IMR-90 (cell line): Measurements from ENCODE around the gene ETS1. TPM values are rescaled to one million over a fixed set of nuclear protein-coding genes. Genes with fewer than 3 reads are reported as not detected.

Source experiments
- ATAC-seq: fragments of 200-7000 bp; cut with Tn5 transposase; 2 replicates; pipeline ENCODE4 v1.9.1; 2020; ENCODE audit warnings: low read depth, mild to moderate bottlenecking, moderate library complexity
- BruUV-seq: library from RNA; stranded (reverse); fragments of 400-500 nt; replicated peaks from 2 replicates; lab custom pipeline; 2021; lab: Mats Ljungman, UMichigan
- CTCF ChIA-PET: fragments of 300-600 bp; formaldehyde crosslinking; extraction: SDS; loops from one replicate; lab custom pipeline; 2021; ENCODE audit warnings: antibody characterized with exemption; lab: Yijun Ruan, JAX
- POLR2A ChIA-PET: fragments of 300-600 bp; sonication (Branson Sonifier 250); formaldehyde crosslinking; loops from one replicate; lab custom pipeline; 2022; ENCODE audit warnings: antibody characterized with exemption; ENCODE audit not compliant: unreplicated experiment; lab: Charles Lee
- DNase-seq: peaks from one replicate; pipeline ENCODE4 v3.0.0; 2013
- H2AFZ ChIP-seq: replicated peaks from 2 replicates; pipeline ENCODE3; 2013; ENCODE audit warnings: low read length, mild to moderate bottlenecking; ENCODE audit not compliant: poor library complexity
- H2AK5ac ChIP-seq: 2 replicates; pipeline ENCODE4 v1.6.1; 2013; ENCODE audit warnings: low read depth, low read length, inconsistent platforms
- H2AK9ac ChIP-seq: replicated peaks from 2 replicates; pipeline ENCODE3; 2013; ENCODE audit warnings: mild to moderate bottlenecking, low read depth, low read length, moderate library complexity; ENCODE audit not compliant: poor library complexity
- H2BK120ac ChIP-seq: 2 replicates; pipeline ENCODE4 v1.6.1; 2013; ENCODE audit warnings: low read depth, low read length, inconsistent platforms
- H2BK15ac ChIP-seq: 3 replicates; pipeline ENCODE4 v1.6.1; 2013; ENCODE audit warnings: low read depth, low read length, inconsistent platforms
- H2BK20ac ChIP-seq: 2 replicates; pipeline ENCODE4 v1.6.1; 2013; ENCODE audit warnings: low read depth, mild to moderate bottlenecking, inconsistent platforms, low read length, moderate library complexity
- H2BK5ac ChIP-seq: 2 replicates; pipeline ENCODE4 v1.6.1; 2013; ENCODE audit warnings: mild to moderate bottlenecking, low read depth, low read length, inconsistent platforms; ENCODE audit not compliant: poor library complexity, severe bottlenecking
- H3K14ac ChIP-seq: replicated peaks from 2 replicates; pipeline ENCODE4 v1.6.1; 2013; ENCODE audit warnings: low read depth, low read length, inconsistent platforms
- H3K18ac ChIP-seq: 2 replicates; pipeline ENCODE4 v1.6.1; 2013; ENCODE audit warnings: low read depth, low read length, control low read depth
- H3K23ac ChIP-seq: 2 replicates; pipeline ENCODE4 v1.6.1; 2013; ENCODE audit warnings: low read depth, low read length, inconsistent platforms
- H3K27ac ChIP-seq: 2 replicates; pipeline ENCODE4 v1.5.1; 2013; ENCODE audit warnings: mild to moderate bottlenecking, control low read depth, low read length; ENCODE audit not compliant: insufficient read depth
- H3K27me3 ChIP-seq: 2 replicates; pipeline ENCODE4 v1.6.1; 2013; ENCODE audit warnings: low read length; ENCODE audit not compliant: control insufficient read depth, insufficient read depth
- H3K36me3 ChIP-seq: 2 replicates; pipeline ENCODE4 v1.6.1; 2013; ENCODE audit warnings: low read length, mixed read lengths; ENCODE audit not compliant: control insufficient read depth, insufficient read depth
- H3K4ac ChIP-seq: 2 replicates; pipeline ENCODE4 v1.6.1; 2013; ENCODE audit warnings: low read depth, low read length, inconsistent platforms
- H3K4me1 ChIP-seq: 2 replicates; pipeline ENCODE4 v1.6.1; 2013; ENCODE audit warnings: low read length, mixed read lengths; ENCODE audit not compliant: control insufficient read depth, insufficient read depth
- H3K4me2 ChIP-seq: 2 replicates; pipeline ENCODE4 v1.6.1; 2013; ENCODE audit warnings: low read depth, mild to moderate bottlenecking, control low read depth, low read length, moderate library complexity
- H3K4me3 ChIP-seq: 2 replicates; pipeline ENCODE4 v1.5.1; 2013; ENCODE audit warnings: low read depth, mild to moderate bottlenecking, control low read depth, low read length, moderate library complexity; ENCODE audit not compliant: insufficient read depth
- H3K56ac ChIP-seq: 2 replicates; pipeline ENCODE4 v1.6.1; 2013; ENCODE audit warnings: low read length, inconsistent platforms; ENCODE audit not compliant: insufficient read depth; ENCODE audit errors: extremely low read depth
- H3K79me1 ChIP-seq, 2 experiments: 2 replicates each; pipeline ENCODE4 v1.6.1; 2013; ENCODE audit warnings: low read length in 2 of 2, inconsistent platforms in 1 of 2, low read depth in 1 of 2
- H3K9ac ChIP-seq: 2 replicates; pipeline ENCODE4 v1.6.1; 2013; ENCODE audit warnings: low read depth, low read length, control low read depth
- H3K9me1 ChIP-seq: 2 replicates; pipeline ENCODE4 v1.6.1; 2013; ENCODE audit warnings: low read length, inconsistent platforms; ENCODE audit not compliant: insufficient read depth
- H3K9me3 ChIP-seq: 2 replicates; pipeline ENCODE4 v1.6.1; 2013; ENCODE audit warnings: low read length; ENCODE audit not compliant: control insufficient read depth, insufficient read depth
- H4K20me1 ChIP-seq: 2 replicates; pipeline ENCODE4 v1.6.1; 2013; ENCODE audit warnings: low read length, inconsistent platforms; ENCODE audit not compliant: insufficient read depth
- H4K5ac ChIP-seq: 2 replicates; pipeline ENCODE4 v1.6.1; 2013; ENCODE audit warnings: mild to moderate bottlenecking, low read depth, low read length, control low read depth
- H4K8ac ChIP-seq, 2 experiments: 2 replicates each; pipeline ENCODE4 v1.6.1; 2013; ENCODE audit warnings: low read depth in 2 of 2, low read length in 2 of 2, control low read depth in 1 of 2, inconsistent platforms in 1 of 2
- H4K91ac ChIP-seq: 2 replicates; pipeline ENCODE4 v1.6.1; 2013; ENCODE audit warnings: low read depth, low read length, inconsistent platforms; ENCODE audit not compliant: insufficient read depth
- BHLHE40 ChIP-seq: fragments of 150-350 bp; IDR thresholded peaks from 2 replicates; pipeline ENCODE4 v1.6.1; 2016; ENCODE audit warnings: mild to moderate bottlenecking, low read depth, low read length
- CHD1 ChIP-seq: IDR thresholded peaks from 2 replicates; pipeline ENCODE4 v1.6.1; 2012; ENCODE audit warnings: low read depth, low read length, improper control_type of control experiment
- MAFK ChIP-seq: IDR thresholded peaks from 2 replicates; pipeline ENCODE4 v1.6.1; 2012; ENCODE audit warnings: low read depth, low read length, improper control_type of control experiment
- MAZ ChIP-seq: IDR thresholded peaks from 2 replicates; pipeline ENCODE4 v1.6.1; 2012; ENCODE audit warnings: low read depth, mild to moderate bottlenecking, low read length, improper control_type of control experiment, moderate library complexity, borderline replicate concordance
- MXI1 ChIP-seq: IDR thresholded peaks from 2 replicates; pipeline ENCODE4 v1.6.1; 2012; ENCODE audit warnings: low read depth, mild to moderate bottlenecking, low read length, moderate library complexity, borderline replicate concordance
- RAD21 ChIP-seq: IDR thresholded peaks from 2 replicates; pipeline ENCODE4 v1.6.1; 2012; ENCODE audit warnings: low read length, improper control_type of control experiment
- RCOR1 ChIP-seq: IDR thresholded peaks from 2 replicates; pipeline ENCODE4 v1.6.1; 2012; ENCODE audit warnings: mild to moderate bottlenecking, low read length, improper control_type of control experiment; ENCODE audit not compliant: insufficient replicate concordance
- RFX5 ChIP-seq: IDR thresholded peaks from 2 replicates; pipeline ENCODE4 v1.8.0; 2012; ENCODE audit warnings: low read depth, mild to moderate bottlenecking, low read length, moderate library complexity
- USF2 ChIP-seq: fragments of 150-350 bp; IDR thresholded peaks from 2 replicates; pipeline ENCODE4 v1.6.1; 2017; ENCODE audit warnings: mild to moderate bottlenecking, antibody characterized with exemption, low read length, low read depth
- WGBS, 2 experiments: methylation state at CpG; one replicate each; pipeline versions ENCODE4 v1.1.5 to v1.1.7; 2013; ENCODE audit warnings: missing lambda C conversion rate in 2 of 2; ENCODE audit not compliant: insufficient read length in 1 of 2; ENCODE audit errors: extremely low coverage in 2 of 2; 5-methylcytosine and 5-hydroxymethylcytosine counted together
- dilution Hi-C: fragments of 300-500 bp; cut with HindIII; formaldehyde crosslinking; loops from one replicate; pipeline ENCODE4 v1.14.3; 2018; ENCODE audit warnings: low sequenced_read_pairs; ENCODE audit not compliant: unreplicated experiment
- in situ Hi-C: fragments of 300-500 bp; cut with MboI; formaldehyde crosslinking; loops from 3 replicates; pipeline ENCODE4 v1.14.3; 2019; ENCODE audit warnings: low sequenced_read_pairs, inconsistent platforms, mixed read lengths
- intact Hi-C: fragments of 100-400 bp; cut with micrococcal nuclease; formaldehyde crosslinking; loops from 2 replicates; pipeline ENCODE4 v1.10.0; 2022
- polyA plus RNA-seq, 3 experiments: library from polyadenylated mRNA; depleted of rRNA; stranded (reverse); fragments of >200 nt; gene quantifications; 2 replicates each; pipeline ENCODE4 v1.2.3, GENCODE V29; 2012; ENCODE audit warnings: low replicate concordance in 1 of 3
- total RNA-seq: library from RNA; depleted of rRNA; stranded (reverse); fragments of >200 nt; gene quantifications from 2 replicates; pipeline ENCODE4 v1.2.3, GENCODE V29; 2012
- TF ChIP-seq, protein P1 (sequence below): conservative IDR thresholded peaks from 2 replicates; pipeline ENCODE4 v1.5.1; 2012; ENCODE audit warnings: mild to moderate bottlenecking, low read depth, low read length, improper control_type of control experiment

ETS1 gene
- total and polyA plus RNA-seq, 2 of the 4 experiments (the other 2 are of a cell fraction), result 41.2 to 56.3 TPM

DNA sequence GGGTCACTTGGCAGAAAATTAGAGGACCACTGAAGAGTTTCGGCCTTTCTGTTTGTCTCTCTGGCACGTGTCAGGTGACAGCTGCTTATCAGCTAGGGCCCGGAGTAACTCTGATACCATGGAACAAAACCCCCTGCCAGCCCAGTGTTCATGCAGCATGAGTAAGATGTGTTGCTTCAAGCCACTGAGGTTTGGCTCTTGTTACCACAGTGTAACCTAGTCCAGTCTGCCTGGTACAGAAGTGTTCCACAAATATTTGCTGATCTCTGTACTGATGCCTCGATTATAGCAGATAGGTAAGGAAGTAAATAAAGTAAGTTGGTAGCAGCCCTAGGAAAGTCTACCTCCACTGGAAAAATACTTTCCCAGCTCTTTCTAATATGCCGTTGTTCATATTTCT is 20.5 kb upstream of the ETS1 start:
- H3K9me3 ChIP-seq, result no peaks in the 10 kb centered on the region
- H3K79me1 ChIP-seq, result no peaks in the 10 kb centered on the region
- dilution Hi-C loops (no loop called here), intact Hi-C loops (no loop called here), in situ Hi-C loops (no loop called here)
- 52% methylated on average over 2 of the region's 5 CpGs; no CpG with 5 or more reads in 1 of the 2 experiments for WGBS, 2 experiments
- H3K4me2 ChIP-seq, result no peak overlapping the region
- no peak overlapping the region; the same call in 1 of the 2 replicates for H4K91ac ChIP-seq
- H3K23ac ChIP-seq, result no peak overlapping the region
- H2BK15ac ChIP-seq, result no peak overlapping the region
- POLR2A ChIA-PET, result no interaction called here
- no peak overlapping the region for H2BK5ac ChIP-seq
- H3K4me1 ChIP-seq, result no peaks in the 10 kb centered on the region
- H3K56ac ChIP-seq, result no peak overlapping the region
- no peak overlapping the region for H2AK5ac ChIP-seq
- H4K5ac ChIP-seq, result no peak overlapping the region
- no peak for TF ChIP-seq RFX5
- no peak for TF ChIP-seq CHD1
- no peak for TF ChIP-seq MXI1
- TF ChIP-seq RAD21, result no peak
- TF ChIP-seq, protein P1, sequence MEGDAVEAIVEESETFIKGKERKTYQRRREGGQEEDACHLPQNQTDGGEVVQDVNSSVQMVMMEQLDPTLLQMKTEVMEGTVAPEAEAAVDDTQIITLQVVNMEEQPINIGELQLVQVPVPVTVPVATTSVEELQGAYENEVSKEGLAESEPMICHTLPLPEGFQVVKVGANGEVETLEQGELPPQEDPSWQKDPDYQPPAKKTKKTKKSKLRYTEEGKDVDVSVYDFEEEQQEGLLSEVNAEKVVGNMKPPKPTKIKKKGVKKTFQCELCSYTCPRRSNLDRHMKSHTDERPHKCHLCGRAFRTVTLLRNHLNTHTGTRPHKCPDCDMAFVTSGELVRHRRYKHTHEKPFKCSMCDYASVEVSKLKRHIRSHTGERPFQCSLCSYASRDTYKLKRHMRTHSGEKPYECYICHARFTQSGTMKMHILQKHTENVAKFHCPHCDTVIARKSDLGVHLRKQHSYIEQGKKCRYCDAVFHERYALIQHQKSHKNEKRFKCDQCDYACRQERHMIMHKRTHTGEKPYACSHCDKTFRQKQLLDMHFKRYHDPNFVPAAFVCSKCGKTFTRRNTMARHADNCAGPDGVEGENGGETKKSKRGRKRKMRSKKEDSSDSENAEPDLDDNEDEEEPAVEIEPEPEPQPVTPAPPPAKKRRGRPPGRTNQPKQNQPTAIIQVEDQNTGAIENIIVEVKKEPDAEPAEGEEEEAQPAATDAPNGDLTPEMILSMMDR, result no peak
- TF ChIP-seq BHLHE40, result no peak
- no peak for TF ChIP-seq MAZ
- no peak for TF ChIP-seq MAFK
- TF ChIP-seq USF2, result no peak
- no peak for TF ChIP-seq RCOR1
- H3K27me3 ChIP-seq, result peaks cover 15% of the 10 kb centered on the region
- H2AFZ ChIP-seq, result no peak overlapping the region
- H3K4me3 ChIP-seq, result no peak overlapping the region
- H3K18ac ChIP-seq, result no peak overlapping the region
- no peak overlapping the region for H2BK20ac ChIP-seq
- ATAC-seq, result no peak
- no peaks in the 10 kb centered on the region for H4K20me1 ChIP-seq
- BruUV-seq, result no TSS peak
- no peak overlapping the region for H3K14ac ChIP-seq
- no peak overlapping the region for H2AK9ac ChIP-seq
- no peak overlapping the region for H3K4ac ChIP-seq
- no peak overlapping the region for H3K27ac ChIP-seq
- H3K36me3 ChIP-seq, result no peaks in the 10 kb centered on the region
- no peaks in the 10 kb centered on the region for H3K9me1 ChIP-seq
- CTCF ChIA-PET, result interaction anchor here (0.6 kb wide), 1 partner anchor 88 kb away, joined by 3 read pairs; no protein-coding TSS in a partner anchor
- no peak overlapping the region for H2BK120ac ChIP-seq
- H4K8ac ChIP-seq, result no peak overlapping the region
- no peak overlapping the region for H3K9ac ChIP-seq
- DNase-seq, result no peak
